HG02840 (cell line): Measurements from ENCODE around the gene CATSPERE.
"Not testable (repeated sequence)": the region's sequence is repeated elsewhere in the genome, so short reads cannot be mapped to it uniquely, and the experiment has no call there.

Source experiments
- ATAC-seq: cut with Tn5 transposase; IDR thresholded peaks from one replicate; pipeline ENCODE4 v1.9.1; 2021; ENCODE audit warnings: mild to moderate bottlenecking, moderate library complexity, moderate number of reproducible peaks; ENCODE audit not compliant: unreplicated experiment, low FRiP score

Gene CATSPERE

GRCh38 chr1:244448279-244449036 lies 12.6 kb upstream of the CATSPERE start:
- no peak for ATAC-seq

- no peak for ATAC-seq
These were observed 11.1 kb upstream of the CATSPERE start for GRCh38 chr1:244449936-244450508.

DNA sequence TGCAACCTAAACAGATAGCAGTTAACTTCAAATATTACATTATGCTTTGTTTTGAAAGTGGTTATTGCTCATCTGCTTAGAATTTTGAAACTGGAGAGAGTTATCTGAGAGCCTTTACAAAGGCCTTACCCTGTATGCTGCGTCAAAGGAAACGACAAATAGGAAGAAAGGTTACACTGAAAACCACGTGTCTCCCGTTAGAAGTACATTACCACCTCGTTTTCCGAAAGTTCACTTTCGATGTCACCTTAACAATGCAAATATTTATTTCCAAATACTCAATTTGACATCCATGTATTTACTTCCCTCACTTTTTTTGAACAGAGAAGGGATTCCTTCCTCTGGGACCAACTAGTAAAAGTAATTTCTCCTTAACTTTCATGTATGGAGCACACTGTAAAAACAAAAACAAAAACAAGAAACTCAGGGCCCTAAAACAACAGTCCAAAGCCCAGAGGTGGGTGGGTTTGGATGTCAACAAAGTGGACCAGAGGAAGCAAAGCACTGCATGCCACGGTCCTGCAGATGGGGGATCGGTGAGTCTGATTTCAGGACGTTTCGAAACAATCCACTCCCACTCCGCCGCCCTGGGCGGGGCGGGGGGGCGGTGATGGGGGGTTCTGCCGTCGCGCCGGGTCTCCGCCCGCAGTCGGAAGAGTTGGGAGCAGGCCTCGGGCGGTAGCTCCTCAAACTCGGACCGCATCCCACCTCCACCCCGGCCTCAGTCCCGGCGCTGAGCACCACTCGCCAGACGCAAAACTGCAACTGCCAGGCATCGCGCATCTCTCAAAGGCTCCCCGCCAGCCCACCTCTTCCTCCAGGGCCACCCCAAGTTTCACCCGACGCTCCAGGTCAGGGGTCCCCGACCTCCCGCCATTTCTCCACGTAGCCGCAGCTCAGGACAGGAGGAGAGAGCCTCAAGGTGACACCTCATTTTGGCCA lies 10.2 kb upstream of the CATSPERE start:
- peak; percentile 10 for ATAC-seq

- peak; percentile 27 for ATAC-seq
These were observed 9.5 kb upstream of the CATSPERE start, which contains the start of gene ADSS2 for GRCh38 chr1:244451539-244451950. ADSS2 (minus strand) TSS chr1:244451909; CDS start chr1:244451817, 92 bp downstream.

DNA sequence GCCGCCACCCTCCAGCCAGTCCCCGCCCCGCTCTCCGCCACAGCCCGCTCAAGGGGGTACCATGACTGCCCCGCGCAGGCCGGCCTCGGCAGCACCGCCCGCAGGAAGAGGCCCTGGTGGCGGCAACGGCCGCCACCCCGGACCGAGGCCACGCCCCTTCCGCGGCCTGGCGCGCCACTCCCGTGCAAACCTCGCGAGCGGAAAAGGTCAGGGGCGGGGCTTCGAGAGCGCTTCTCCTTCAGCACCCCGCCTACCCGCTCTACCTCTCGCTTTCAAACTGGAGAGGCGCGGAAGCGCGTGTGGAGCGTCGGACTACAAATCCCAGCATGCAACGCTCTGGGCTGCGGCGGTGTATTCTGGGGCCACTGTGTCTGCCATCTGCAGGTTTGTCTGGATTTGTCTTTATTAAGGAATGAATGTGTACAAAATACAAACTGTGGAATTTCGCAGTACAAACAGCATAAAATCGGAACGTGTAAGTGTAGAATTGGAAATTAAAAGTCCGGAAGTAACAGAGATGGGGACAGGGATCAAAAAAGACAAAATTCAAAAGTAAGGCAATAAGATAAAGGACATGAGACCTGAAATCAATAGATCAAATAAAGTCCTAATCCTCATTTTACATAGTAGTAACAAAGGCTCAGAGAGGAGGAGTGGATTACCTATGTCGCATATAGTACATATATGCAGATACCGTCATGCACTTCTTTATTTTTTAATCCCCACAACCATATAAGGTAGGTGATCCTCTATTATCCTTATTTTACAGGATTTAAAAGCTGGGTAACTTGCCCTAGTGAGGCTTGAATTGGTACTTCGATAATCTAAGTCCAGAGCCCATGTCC lies 8.9 kb upstream of the CATSPERE start:
- peak; percentile 92 for ATAC-seq

DNA sequence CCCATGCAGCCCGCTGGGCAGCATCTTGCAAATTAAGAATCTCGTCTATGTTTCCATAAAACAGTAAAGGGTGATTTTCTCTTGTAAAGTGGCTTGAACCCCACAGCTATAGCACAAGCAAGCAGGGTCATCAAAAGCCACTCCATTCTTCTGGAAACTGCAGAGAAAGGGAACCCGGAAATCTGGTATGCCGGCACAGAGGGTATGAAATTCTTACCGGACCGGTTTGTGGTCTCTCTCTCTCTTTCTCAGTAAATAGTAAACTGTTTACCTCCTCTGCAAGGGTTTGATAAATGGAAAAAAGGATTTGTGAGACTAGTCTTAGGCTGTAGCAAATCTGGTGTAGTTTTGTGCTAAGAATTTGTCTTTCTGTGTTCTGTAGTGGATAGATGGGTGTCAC lies 6.7 kb upstream of the CATSPERE start:
- no peak for ATAC-seq

GRCh38 chr1:244456586-244456985 lies 4.5 kb upstream of the CATSPERE start:
- no peak for ATAC-seq

GRCh38 chr1:244458781-244459180 lies 2.3 kb upstream of the CATSPERE start:
- no peak for ATAC-seq

GRCh38 chr1:244460197-244460596 lies 876 bp upstream of the CATSPERE start:
- no peak for ATAC-seq

- no peak for ATAC-seq
These were observed 5.7 kb downstream of the CATSPERE start for GRCh38 chr1:244466724-244467123.

- ATAC-seq: no peak
These were observed 12.1 kb downstream of the CATSPERE start for GRCh38 chr1:244473059-244473605.

GRCh38 chr1:244484971-244485370 lies 23.9 kb downstream of the CATSPERE start:
- ATAC-seq: not testable (repeated sequence)

DNA sequence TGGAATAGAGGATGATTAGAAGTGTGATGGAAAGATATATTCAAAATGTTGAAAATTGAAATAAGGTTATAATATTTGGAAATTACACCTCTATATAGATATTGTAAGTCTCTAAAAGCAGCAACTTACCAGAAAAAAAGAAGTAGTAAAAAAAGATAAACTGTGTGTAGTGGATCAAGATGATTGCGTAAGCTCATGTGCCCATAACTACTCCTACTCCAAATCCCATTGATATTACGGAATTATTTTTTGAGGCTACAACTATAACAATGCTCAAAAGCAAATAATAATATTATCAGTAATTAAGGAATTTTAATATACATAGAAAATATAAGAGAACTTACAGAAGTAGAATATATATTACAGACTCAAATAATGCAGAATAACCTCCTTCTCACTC lies 33.6 kb downstream of the CATSPERE start:
- ATAC-seq: no peak

GRCh38 chr1:244496186-244496585 lies 35.1 kb downstream of the CATSPERE start:
- no peak for ATAC-seq

DNA sequence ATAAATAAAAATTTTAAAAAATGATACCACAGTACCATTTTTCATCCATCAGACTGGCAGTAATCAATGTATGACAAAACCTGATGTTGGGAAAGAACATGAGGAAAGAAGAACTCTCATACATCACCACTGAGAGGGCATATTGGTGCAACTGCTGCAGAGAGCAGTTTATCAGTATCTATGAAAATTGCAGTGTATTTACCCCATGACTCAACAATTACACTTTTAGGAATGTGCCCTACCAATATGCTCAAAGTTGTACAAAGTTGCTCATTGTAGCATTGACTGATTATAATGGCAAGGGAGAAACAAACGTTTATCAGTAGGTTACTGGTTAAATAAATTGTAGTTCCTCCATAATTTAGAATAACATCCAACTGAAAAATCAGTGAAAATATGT lies 36.7 kb downstream of the CATSPERE start:
- ATAC-seq: no peak

- ATAC-seq: not testable (repeated sequence)
These were observed 38.4 kb downstream of the CATSPERE start for GRCh38 chr1:244499484-244499883.

- ATAC-seq: not testable (repeated sequence)
These were observed 39.4 kb downstream of the CATSPERE start for GRCh38 chr1:244500515-244500914.

GRCh38 chr1:244502630-244503029 lies 41.6 kb downstream of the CATSPERE start:
- no peak for ATAC-seq

- no peak for ATAC-seq
These were observed 52.4 kb downstream of the CATSPERE start for GRCh38 chr1:244513493-244513892.

- no peak for ATAC-seq
These were observed 54.6 kb downstream of the CATSPERE start for GRCh38 chr1:244515680-244516079.
